HCT116 (cell line): ENCODE results near the gene S100A1.
"Not testable (repeated sequence)": the region's sequence is repeated elsewhere in the genome, so short reads cannot be mapped to it uniquely, and the experiment has no call there.

ENCODE experiments used
- EGR1 ChIP-seq: IDR thresholded peaks from 2 replicates; pipeline ENCODE4 v1.6.1; 2012; ENCODE audit warnings: low read depth
- EZH2 ChIP-seq: fragments of 200-600 bp; sonication (generic); IDR thresholded peaks from 2 replicates; pipeline ENCODE4 v1.6.1; 2017; ENCODE audit warnings: antibody characterized with exemption, mixed run types
- JUND ChIP-seq: IDR thresholded peaks from 2 replicates; pipeline ENCODE4 v1.6.1; 2012
- POLR2A ChIP-seq: IDR thresholded peaks from 2 replicates; pipeline ENCODE4 v1.7.0; 2011; ENCODE audit warnings: borderline replicate concordance; ENCODE audit not compliant: insufficient read depth, insufficient read length; ENCODE audit errors: extremely low read depth
- RAD21 ChIP-seq: IDR thresholded peaks from 2 replicates; pipeline ENCODE4 v1.6.1; 2012; ENCODE audit warnings: low read depth, mild to moderate bottlenecking
- TCF7L2 ChIP-seq: IDR thresholded peaks from 2 replicates; pipeline ENCODE4 v1.7.0; 2011; ENCODE audit warnings: borderline replicate concordance, inconsistent platforms; ENCODE audit not compliant: insufficient read depth, insufficient read length; ENCODE audit errors: extremely low read depth
- TF ChIP-seq, protein P1 (sequence below): IDR thresholded peaks from 2 replicates; pipeline ENCODE4 v1.6.1; 2012; ENCODE audit warnings: low read depth
- TF ChIP-seq, protein P2 (sequence below), 3 experiments: fragments of 200-600 bp in 1 of 3; sonication (generic) in 1 of 3; IDR thresholded peaks in 2 of 3; conservative IDR thresholded peaks in 1 of 3; 2 replicates each; pipeline ENCODE4 v1.5.1; 2012 to 2017; ENCODE audit warnings: low read depth in 2 of 3, low read length in 2 of 3, antibody characterized with exemption in 1 of 3, borderline replicate concordance in 1 of 3, control low read depth in 1 of 3, mild to moderate bottlenecking in 1 of 3, mixed read lengths in 1 of 3, mixed run types in 1 of 3, moderate library complexity in 1 of 3; ENCODE audit not compliant: insufficient read depth in 1 of 3

DNA sequence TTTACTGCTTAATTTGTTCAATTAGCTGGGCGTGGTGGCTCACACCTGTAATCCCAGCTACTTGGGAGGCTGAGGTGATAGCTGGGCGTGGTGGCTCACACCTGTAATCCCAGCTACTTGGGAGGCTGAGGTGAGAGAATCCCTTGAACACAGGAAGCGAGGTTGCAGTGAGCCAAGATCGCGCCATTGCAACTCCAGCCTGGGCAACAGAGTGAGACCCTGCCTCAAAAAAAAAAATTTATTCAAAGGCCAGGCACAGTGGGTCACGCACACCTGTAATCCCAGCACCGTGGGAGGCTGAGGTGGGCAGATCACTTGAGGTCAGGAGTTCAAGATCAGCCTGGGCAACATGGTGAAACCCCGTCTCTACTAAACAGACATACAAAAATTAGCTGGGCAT, 40.4 kb downstream of the S100A1 start:
- TF ChIP-seq, protein P1, sequence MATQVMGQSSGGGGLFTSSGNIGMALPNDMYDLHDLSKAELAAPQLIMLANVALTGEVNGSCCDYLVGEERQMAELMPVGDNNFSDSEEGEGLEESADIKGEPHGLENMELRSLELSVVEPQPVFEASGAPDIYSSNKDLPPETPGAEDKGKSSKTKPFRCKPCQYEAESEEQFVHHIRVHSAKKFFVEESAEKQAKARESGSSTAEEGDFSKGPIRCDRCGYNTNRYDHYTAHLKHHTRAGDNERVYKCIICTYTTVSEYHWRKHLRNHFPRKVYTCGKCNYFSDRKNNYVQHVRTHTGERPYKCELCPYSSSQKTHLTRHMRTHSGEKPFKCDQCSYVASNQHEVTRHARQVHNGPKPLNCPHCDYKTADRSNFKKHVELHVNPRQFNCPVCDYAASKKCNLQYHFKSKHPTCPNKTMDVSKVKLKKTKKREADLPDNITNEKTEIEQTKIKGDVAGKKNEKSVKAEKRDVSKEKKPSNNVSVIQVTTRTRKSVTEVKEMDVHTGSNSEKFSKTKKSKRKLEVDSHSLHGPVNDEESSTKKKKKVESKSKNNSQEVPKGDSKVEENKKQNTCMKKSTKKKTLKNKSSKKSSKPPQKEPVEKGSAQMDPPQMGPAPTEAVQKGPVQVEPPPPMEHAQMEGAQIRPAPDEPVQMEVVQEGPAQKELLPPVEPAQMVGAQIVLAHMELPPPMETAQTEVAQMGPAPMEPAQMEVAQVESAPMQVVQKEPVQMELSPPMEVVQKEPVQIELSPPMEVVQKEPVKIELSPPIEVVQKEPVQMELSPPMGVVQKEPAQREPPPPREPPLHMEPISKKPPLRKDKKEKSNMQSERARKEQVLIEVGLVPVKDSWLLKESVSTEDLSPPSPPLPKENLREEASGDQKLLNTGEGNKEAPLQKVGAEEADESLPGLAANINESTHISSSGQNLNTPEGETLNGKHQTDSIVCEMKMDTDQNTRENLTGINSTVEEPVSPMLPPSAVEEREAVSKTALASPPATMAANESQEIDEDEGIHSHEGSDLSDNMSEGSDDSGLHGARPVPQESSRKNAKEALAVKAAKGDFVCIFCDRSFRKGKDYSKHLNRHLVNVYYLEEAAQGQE = not testable (repeated sequence)
- not testable (repeated sequence) for TF ChIP-seq JUND, POLR2A, TCF7L2, EZH2, EGR1, RAD21
- TF ChIP-seq, protein P2, sequence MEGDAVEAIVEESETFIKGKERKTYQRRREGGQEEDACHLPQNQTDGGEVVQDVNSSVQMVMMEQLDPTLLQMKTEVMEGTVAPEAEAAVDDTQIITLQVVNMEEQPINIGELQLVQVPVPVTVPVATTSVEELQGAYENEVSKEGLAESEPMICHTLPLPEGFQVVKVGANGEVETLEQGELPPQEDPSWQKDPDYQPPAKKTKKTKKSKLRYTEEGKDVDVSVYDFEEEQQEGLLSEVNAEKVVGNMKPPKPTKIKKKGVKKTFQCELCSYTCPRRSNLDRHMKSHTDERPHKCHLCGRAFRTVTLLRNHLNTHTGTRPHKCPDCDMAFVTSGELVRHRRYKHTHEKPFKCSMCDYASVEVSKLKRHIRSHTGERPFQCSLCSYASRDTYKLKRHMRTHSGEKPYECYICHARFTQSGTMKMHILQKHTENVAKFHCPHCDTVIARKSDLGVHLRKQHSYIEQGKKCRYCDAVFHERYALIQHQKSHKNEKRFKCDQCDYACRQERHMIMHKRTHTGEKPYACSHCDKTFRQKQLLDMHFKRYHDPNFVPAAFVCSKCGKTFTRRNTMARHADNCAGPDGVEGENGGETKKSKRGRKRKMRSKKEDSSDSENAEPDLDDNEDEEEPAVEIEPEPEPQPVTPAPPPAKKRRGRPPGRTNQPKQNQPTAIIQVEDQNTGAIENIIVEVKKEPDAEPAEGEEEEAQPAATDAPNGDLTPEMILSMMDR (IDR thresholded peaks at IDR 0.05 in 2 of 3, conservative IDR thresholded peaks at IDR 0.05 in 1 of 3; ENCODE audit: borderline replicate concordance in 1 of 3, insufficient read depth in 1 of 3, low read depth in 2 of 3, low read length in 2 of 3) = not testable (repeated sequence)
